Upper lobe of left lung (tissue), 6 donors: Measurements from ENCODE around the gene CAND2. TPM values are rescaled to one million over a fixed set of nuclear protein-coding genes. Genes with fewer than 3 reads are reported as not detected.

Source experiments
- ATAC-seq, 2 donors: fragments of 200-7000 bp; cut with Tn5 transposase; one replicate each; pipeline ENCODE4 v1.9.1; 2022; ENCODE audit warnings: mild to moderate bottlenecking in 2 of 2, moderate library complexity in 2 of 2; ENCODE audit not compliant: low FRiP score in 2 of 2
- DNase-seq, 2 donors: peaks; one replicate each; pipeline ENCODE4 v3.0.0-alpha.2; 2019 to 2020
- H3K27ac ChIP-seq, 4 donors: fragments of 200-600 bp; sonication (generic); one replicate each; pipeline ENCODE4 v1.5.1; 2016 to 2019
- H3K27me3 ChIP-seq, 4 donors: fragments of 200-600 bp; sonication (generic); one replicate each; pipeline ENCODE4 v1.5.1; 2017 to 2019
- H3K36me3 ChIP-seq, 4 donors: fragments of 200-600 bp; sonication (generic); one replicate each; pipeline ENCODE4 v1.5.1; 2016 to 2019
- H3K4me1 ChIP-seq, 4 donors: fragments of 200-600 bp; sonication (generic); one replicate each; pipeline ENCODE4 v1.5.1; 2018 to 2019
- H3K4me3 ChIP-seq, 4 donors: fragments of 200-600 bp; sonication (generic); one replicate each; pipeline ENCODE4 v1.5.1; 2017 to 2019; ENCODE audit warnings: mild to moderate bottlenecking in 2 of 4, moderate library complexity in 1 of 4
- H3K9me3 ChIP-seq, 4 donors: fragments of 200-600 bp; sonication (generic); one replicate each; pipeline ENCODE4 v1.5.1; 2018 to 2019
- CTCF ChIP-seq, 6 experiments: fragments of 450-650 bp in 4 of 6; fragments of 200-600 bp in 2 of 6; sonication (generic) in 2 of 6; IDR thresholded peaks; one replicate each; pipeline ENCODE4 v1.5.1; 2016 to 2019; ENCODE audit warnings: antibody characterized with exemption in 6 of 6
- EP300 ChIP-seq, 4 donors: sonication (generic); formaldehyde crosslinking; IDR thresholded peaks; one replicate each; pipeline ENCODE4 v1.5.1; 2017; ENCODE audit warnings: antibody characterized with exemption in 4 of 4, control low read depth in 2 of 4
- POLR2A ChIP-seq, 4 donors: fragments of 450-650 bp; IDR thresholded peaks; one replicate each; pipeline ENCODE4 v1.5.1; 2016 to 2017; ENCODE audit warnings: antibody characterized with exemption in 4 of 4, mild to moderate bottlenecking in 2 of 4
- POLR2AphosphoS5 ChIP-seq, 2 donors: sonication (generic); formaldehyde crosslinking; IDR thresholded peaks; one replicate each; pipeline ENCODE4 v1.5.1; 2017; ENCODE audit warnings: antibody characterized with exemption in 2 of 2
- WGBS, 2 donors: methylation state at CpG; one replicate each; pipeline ENCODE4 v1.1.5; 2017 to 2018; 5-methylcytosine and 5-hydroxymethylcytosine counted together
- total RNA-seq, 6 donors: library from RNA; depleted of rRNA in 4 of 6; stranded (reverse); fragments of >200 nt in 4 of 6; gene quantifications; one replicate each; pipeline versions ENCODE4 v1.1.0 to v1.2.1, GENCODE V29; 2016 to 2021
- donor health status: DM: no; HTN: no; CAD: no; lungs with moderate emphysema.
- donor health status: DM: no; HTN: yes; CAD: no; lungs with severe emphysema.

The CAND2 gene
- total RNA-seq, 6 donors from 2014 or later, result 2.3 to 7.3 (median 5.0) TPM

GRCh38 chr3:12797124-12797891 lies 828 bp downstream of the CAND2 start:
- Histone ChIP-seq H3K36me3 (no peaks in the 10 kb centered on the region), H3K4me3 (peak overlapping the region; percentile 32 to 68 (median 50)), H3K27me3 (peaks cover 0 to 2% (median 0%) of the 10 kb centered on the region in 4 donors), H3K4me1 (peaks cover 2 to 17% (median 7%) of the 10 kb centered on the region in 4 donors), H3K9me3 (no peaks in the 10 kb centered on the region), H3K27ac (peak overlapping the region; percentile 63 to 87 (median 72))
- TF ChIP-seq EP300 (IDR thresholded peaks at IDR 0.05) (no peak), CTCF (IDR thresholded peaks at IDR 0.05) (no peak), POLR2AphosphoS5 (IDR thresholded peaks at IDR 0.05) (no peak), POLR2A (IDR thresholded peaks at IDR 0.05) (no peak)
- no peak for ATAC-seq
- DNase-seq, result no peak
- WGBS, 2 donors, result 60 to 69% methylated on average over 13 to 15 of the region's 17 CpGs

- Histone ChIP-seq H3K27me3 (peaks cover 0 to 2% (median 0%) of the 10 kb centered on the region in 4 donors), H3K36me3 (no peaks in the 10 kb centered on the region), H3K4me3 (no peak overlapping the region), H3K9me3 (no peaks in the 10 kb centered on the region), H3K4me1 (peaks cover 2 to 17% (median 7%) of the 10 kb centered on the region in 4 donors), H3K27ac (peak overlapping the region in 2 of 4 donors; percentile 73 to 87)
- ATAC-seq (no peak), DNase-seq (no peak)
- TF ChIP-seq POLR2A (IDR thresholded peaks at IDR 0.05) (no peak), POLR2AphosphoS5 (IDR thresholded peaks at IDR 0.05) (no peak), CTCF (IDR thresholded peaks at IDR 0.05) (no peak), EP300 (IDR thresholded peaks at IDR 0.05) (no peak)
- 67 to 72% methylated on average over 7 to 8 of the region's 8 CpGs for WGBS, 2 donors
Observed at GRCh38 chr3:12797892-12798558, 1.5 kb downstream of the CAND2 start.

- TF ChIP-seq EP300 (IDR thresholded peaks at IDR 0.05), result no peak
- no peak for TF ChIP-seq POLR2A (IDR thresholded peaks at IDR 0.05)
- no peak for TF ChIP-seq CTCF (IDR thresholded peaks at IDR 0.05)
- no peak for TF ChIP-seq POLR2AphosphoS5 (IDR thresholded peaks at IDR 0.05)
- Histone ChIP-seq H3K27me3 (peaks cover 0 to 2% (median 0%) of the 10 kb centered on the region in 4 donors), H3K9me3 (no peaks in the 10 kb centered on the region), H3K4me1 (peaks cover 2 to 17% (median 7%) of the 10 kb centered on the region in 4 donors), H3K4me3 (no peak overlapping the region), H3K36me3 (peaks cover 0 to 3% (median 1%) of the 10 kb centered on the region in 4 donors), H3K27ac (peak overlapping the region in 2 of 4 donors; percentile 73 to 87)
- ATAC-seq (no peak), DNase-seq (no peak)
- 68 to 79% methylated on average over 10 to 11 of the region's 12 CpGs for WGBS, 2 donors
Observed at GRCh38 chr3:12798559-12799179, 2.2 kb downstream of the CAND2 start.

GRCh38 chr3:12799525-12800440 lies 3.3 kb downstream of the CAND2 start:
- no peaks in the 10 kb centered on the region for H3K9me3 ChIP-seq
- 83 to 94% methylated on average over 6 to 7 of the region's 7 CpGs for WGBS, 2 donors
- H3K36me3 ChIP-seq, result peaks cover 0 to 12% (median 1%) of the 10 kb centered on the region in 4 donors
- DNase-seq (no peak), ATAC-seq (no peak)
- H3K27ac ChIP-seq, result no peak overlapping the region
- TF ChIP-seq POLR2AphosphoS5 (IDR thresholded peaks at IDR 0.05), result no peak
- TF ChIP-seq EP300 (IDR thresholded peaks at IDR 0.05), result no peak
- no peak for TF ChIP-seq POLR2A (IDR thresholded peaks at IDR 0.05)
- TF ChIP-seq CTCF (IDR thresholded peaks at IDR 0.05), result no peak
- H3K4me3 ChIP-seq, result no peak overlapping the region
- peaks cover 2 to 17% (median 7%) of the 10 kb centered on the region in 4 donors for H3K4me1 ChIP-seq
- peaks cover 0 to 2% (median 0%) of the 10 kb centered on the region in 4 donors for H3K27me3 ChIP-seq
